ENCODE results near the gene SBF2.

- TF ChIP-seq REST (IDR thresholded peaks at IDR 0.05; ENCODE audit: insufficient replicate concordance, low read depth) (no peak), CTCF (IDR thresholded peaks at IDR 0.05; ENCODE audit: insufficient read depth, low read length) (no peak), POLR2AphosphoS5 (IDR thresholded peaks at IDR 0.05; ENCODE audit: low read depth) (no peak), GABPA (IDR thresholded peaks at IDR 0.05; ENCODE audit: low read depth) (no peak)
Observed at GRCh38 chr11:9862981-9863380, 431.0 kb downstream of the SBF2 start.
